Tibial nerve (tissue), 4 donors: ENCODE data around the gene APBB1.

Experiments
- EP300 ChIP-seq, 2 donors: sonication (generic); formaldehyde crosslinking; IDR thresholded peaks; one replicate each; pipeline ENCODE4 v1.6.1; 2017; ENCODE audit warnings: antibody characterized with exemption in 2 of 2, mild to moderate bottlenecking in 1 of 2
- TF ChIP-seq, protein P1 (sequence below), 5 experiments: fragments of 200-600 bp in 3 of 5; fragments of 450-650 bp in 2 of 5; sonication (generic) in 3 of 5; IDR thresholded peaks; one replicate each; pipeline ENCODE4 v1.5.1; 2016 to 2019; ENCODE audit warnings: antibody characterized with exemption in 5 of 5, mild to moderate bottlenecking in 3 of 5, moderate library complexity in 2 of 5

DNA sequence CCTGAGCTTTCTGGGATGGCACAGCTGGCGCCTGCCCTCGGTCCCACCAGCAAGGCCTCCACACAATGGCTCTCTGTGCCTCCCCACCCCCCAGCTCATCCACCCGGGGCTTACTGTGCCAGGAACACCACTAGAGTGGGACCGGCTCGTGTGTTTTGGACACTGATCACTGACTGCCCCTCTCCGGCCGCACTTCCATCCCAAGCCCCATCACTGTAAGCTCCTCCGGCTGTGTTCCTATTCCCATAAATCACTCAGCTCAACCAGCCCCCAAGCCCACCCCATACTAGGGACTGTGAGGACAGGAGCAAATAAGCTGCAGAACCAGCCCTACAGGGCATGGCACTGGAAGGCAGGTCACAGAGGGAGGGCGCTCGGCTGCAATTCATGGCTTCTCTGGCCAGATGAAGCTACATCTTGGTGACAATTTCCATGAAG, 7.3 kb downstream of the APBB1 start:
- TF ChIP-seq, protein P1, sequence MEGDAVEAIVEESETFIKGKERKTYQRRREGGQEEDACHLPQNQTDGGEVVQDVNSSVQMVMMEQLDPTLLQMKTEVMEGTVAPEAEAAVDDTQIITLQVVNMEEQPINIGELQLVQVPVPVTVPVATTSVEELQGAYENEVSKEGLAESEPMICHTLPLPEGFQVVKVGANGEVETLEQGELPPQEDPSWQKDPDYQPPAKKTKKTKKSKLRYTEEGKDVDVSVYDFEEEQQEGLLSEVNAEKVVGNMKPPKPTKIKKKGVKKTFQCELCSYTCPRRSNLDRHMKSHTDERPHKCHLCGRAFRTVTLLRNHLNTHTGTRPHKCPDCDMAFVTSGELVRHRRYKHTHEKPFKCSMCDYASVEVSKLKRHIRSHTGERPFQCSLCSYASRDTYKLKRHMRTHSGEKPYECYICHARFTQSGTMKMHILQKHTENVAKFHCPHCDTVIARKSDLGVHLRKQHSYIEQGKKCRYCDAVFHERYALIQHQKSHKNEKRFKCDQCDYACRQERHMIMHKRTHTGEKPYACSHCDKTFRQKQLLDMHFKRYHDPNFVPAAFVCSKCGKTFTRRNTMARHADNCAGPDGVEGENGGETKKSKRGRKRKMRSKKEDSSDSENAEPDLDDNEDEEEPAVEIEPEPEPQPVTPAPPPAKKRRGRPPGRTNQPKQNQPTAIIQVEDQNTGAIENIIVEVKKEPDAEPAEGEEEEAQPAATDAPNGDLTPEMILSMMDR (IDR thresholded peaks at IDR 0.05): no peak
- TF ChIP-seq EP300 (IDR thresholded peaks at IDR 0.05): no peak
